ENCODE data around the gene PTPN13.

Gene PTPN13

DNA sequence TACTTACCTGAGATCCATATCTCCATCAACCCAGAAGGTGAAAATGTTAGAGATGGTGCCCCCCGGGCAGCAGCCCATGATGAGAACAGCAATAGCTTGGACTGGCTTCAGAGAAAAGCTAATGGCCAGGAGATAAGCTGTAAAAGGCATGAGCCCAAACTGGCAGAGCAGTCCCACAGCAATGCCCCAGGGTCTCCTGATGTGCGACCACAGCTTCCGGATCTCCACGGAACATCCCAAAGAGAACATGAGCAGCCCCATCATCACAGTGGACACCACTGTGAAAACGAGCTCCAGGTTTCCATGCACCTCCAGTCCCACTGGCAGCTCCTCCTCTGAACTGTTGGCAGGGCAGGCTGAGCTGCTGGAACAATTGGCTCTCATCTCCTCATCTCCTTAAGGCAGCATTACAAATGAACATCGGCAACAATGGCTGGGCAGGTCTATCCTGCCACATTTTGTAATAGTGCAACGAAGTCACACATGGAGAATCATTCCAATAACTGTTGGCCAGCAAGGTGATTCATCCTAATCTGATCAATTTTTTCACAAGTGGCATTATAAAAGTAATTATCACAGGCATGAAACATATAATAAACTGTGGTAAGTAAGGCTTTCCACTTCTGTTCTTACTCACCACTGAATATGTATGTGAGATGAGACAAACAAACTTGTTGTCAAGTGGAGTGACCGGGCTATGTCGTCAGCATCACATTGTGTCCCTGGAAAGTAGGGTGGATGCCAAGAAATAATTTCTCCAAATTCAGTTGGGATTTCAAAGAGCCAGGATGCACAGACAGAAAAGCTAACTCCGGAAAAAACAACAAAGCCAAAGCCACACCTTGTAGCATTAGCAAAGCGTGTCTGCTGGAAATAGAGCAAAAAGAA, 254.9 kb downstream of the PTPN13 start, which contains the start of gene SLC10A6:
Gene SLC10A6, minus strand, starts transcription at position 653 of the 888 bp plus-strand sequence. Its CDS starts 269 bp downstream, at position 384.
- TF ChIP-seq, protein P1, sequence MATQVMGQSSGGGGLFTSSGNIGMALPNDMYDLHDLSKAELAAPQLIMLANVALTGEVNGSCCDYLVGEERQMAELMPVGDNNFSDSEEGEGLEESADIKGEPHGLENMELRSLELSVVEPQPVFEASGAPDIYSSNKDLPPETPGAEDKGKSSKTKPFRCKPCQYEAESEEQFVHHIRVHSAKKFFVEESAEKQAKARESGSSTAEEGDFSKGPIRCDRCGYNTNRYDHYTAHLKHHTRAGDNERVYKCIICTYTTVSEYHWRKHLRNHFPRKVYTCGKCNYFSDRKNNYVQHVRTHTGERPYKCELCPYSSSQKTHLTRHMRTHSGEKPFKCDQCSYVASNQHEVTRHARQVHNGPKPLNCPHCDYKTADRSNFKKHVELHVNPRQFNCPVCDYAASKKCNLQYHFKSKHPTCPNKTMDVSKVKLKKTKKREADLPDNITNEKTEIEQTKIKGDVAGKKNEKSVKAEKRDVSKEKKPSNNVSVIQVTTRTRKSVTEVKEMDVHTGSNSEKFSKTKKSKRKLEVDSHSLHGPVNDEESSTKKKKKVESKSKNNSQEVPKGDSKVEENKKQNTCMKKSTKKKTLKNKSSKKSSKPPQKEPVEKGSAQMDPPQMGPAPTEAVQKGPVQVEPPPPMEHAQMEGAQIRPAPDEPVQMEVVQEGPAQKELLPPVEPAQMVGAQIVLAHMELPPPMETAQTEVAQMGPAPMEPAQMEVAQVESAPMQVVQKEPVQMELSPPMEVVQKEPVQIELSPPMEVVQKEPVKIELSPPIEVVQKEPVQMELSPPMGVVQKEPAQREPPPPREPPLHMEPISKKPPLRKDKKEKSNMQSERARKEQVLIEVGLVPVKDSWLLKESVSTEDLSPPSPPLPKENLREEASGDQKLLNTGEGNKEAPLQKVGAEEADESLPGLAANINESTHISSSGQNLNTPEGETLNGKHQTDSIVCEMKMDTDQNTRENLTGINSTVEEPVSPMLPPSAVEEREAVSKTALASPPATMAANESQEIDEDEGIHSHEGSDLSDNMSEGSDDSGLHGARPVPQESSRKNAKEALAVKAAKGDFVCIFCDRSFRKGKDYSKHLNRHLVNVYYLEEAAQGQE (IDR thresholded peaks at IDR 0.05; ENCODE audit: insufficient read depth in 1 of 2, low read depth in 2 of 2, low read length in 2 of 2) = no peak
- TF ChIP-seq FOXP2 (optimal IDR thresholded peaks at IDR 0.05; ENCODE audit: borderline replicate concordance, extremely low read depth, extremely low read length, insufficient read depth) = no peak
- TF ChIP-seq TAF1 (IDR thresholded peaks at IDR 0.05; ENCODE audit: borderline replicate concordance, insufficient read depth, low read length) = no peak
- TF ChIP-seq SIN3A (IDR thresholded peaks at IDR 0.05; ENCODE audit: borderline replicate concordance, insufficient read depth, low read length) = no peak

DNA sequence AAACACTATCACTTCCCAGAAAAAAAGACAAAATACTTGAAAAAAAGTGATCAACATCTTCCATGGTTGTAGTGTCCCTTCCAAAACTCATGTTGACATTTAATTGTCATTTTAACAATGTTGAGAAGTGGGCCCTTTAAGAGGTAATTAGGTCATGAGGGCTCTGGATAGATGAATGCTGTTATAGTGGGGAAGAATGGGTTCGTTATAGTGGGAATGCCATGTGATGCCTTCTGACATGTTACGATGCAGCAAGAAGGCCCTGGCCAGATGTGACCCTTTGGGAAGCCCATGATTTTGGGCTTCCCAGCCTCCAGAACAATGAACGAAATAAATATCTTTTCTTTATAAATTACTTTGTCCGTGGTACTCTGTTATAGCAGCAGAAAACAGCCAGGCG, 259.1 kb downstream of the PTPN13 start:
- TF ChIP-seq POLR2AphosphoS5 (IDR thresholded peaks at IDR 0.05; ENCODE audit: low read depth, low read length) (no peak), FOXP2 (optimal IDR thresholded peaks at IDR 0.05; ENCODE audit: borderline replicate concordance, extremely low read depth, extremely low read length, insufficient read depth) (no peak), SIN3A (IDR thresholded peaks at IDR 0.05; ENCODE audit: borderline replicate concordance, insufficient read depth, low read length) (no peak), TAF1 (IDR thresholded peaks at IDR 0.05; ENCODE audit: borderline replicate concordance, insufficient read depth, low read length) (no peak)
- TF ChIP-seq, protein P1 (IDR thresholded peaks at IDR 0.05; ENCODE audit: insufficient read depth in 1 of 2, low read depth in 2 of 2, low read length in 2 of 2) = no peak

DNA sequence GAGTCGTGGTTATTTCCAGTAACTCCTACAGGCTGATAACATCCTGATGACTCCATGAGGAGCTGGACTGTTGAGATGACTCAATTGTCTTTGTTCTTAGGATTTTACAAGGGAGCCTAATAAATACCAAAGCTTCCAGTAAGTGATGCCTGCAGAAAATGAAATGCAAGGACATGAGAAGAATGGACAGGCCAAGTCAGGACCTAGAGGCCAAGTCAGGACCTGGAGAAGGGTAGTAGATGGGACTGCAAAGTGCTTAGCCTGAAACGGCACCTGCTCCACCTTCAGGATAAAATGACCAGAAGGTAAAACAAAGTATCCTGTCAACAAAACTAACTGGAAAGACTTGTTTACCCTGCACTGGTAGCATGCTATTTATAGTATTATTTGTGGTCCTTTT, 261.5 kb downstream of the PTPN13 start:
- TF ChIP-seq TAF1 (IDR thresholded peaks at IDR 0.05; ENCODE audit: borderline replicate concordance, insufficient read depth, low read length) = no peak
- TF ChIP-seq FOXP2 (optimal IDR thresholded peaks at IDR 0.05; ENCODE audit: borderline replicate concordance, extremely low read depth, extremely low read length, insufficient read depth) = no peak
- no peak for TF ChIP-seq POLR2AphosphoS5 (IDR thresholded peaks at IDR 0.05; ENCODE audit: low read depth, low read length)
- TF ChIP-seq, protein P1 (IDR thresholded peaks at IDR 0.05; ENCODE audit: insufficient read depth in 1 of 2, low read depth in 2 of 2, low read length in 2 of 2) = no peak
- TF ChIP-seq SIN3A (IDR thresholded peaks at IDR 0.05; ENCODE audit: borderline replicate concordance, insufficient read depth, low read length) = no peak

DNA sequence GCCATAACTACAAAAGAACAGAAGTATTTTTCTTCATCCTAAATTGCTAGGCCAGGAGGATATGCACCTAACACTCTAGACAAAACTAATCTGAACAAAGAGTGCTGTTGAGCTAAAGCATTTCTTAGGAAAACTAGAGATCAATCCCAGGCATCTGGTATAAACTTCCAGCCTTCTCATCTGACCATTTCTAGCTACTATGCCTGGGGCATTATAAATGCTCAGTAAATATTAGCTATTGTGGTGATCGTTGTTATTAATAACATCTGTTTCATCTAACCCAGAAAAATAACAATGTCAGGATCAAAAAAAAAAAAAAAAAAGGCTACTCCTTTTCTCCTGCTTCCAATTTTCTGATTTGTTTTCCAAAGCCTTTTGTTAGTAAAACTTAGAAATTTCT, 262.8 kb downstream of the PTPN13 start:
- TF ChIP-seq POLR2AphosphoS5 (IDR thresholded peaks at IDR 0.05; ENCODE audit: low read depth, low read length) (no peak), FOXP2 (optimal IDR thresholded peaks at IDR 0.05; ENCODE audit: borderline replicate concordance, extremely low read depth, extremely low read length, insufficient read depth) (no peak), TAF1 (IDR thresholded peaks at IDR 0.05; ENCODE audit: borderline replicate concordance, insufficient read depth, low read length) (no peak), SIN3A (IDR thresholded peaks at IDR 0.05; ENCODE audit: borderline replicate concordance, insufficient read depth, low read length) (no peak)
- TF ChIP-seq, protein P1 (IDR thresholded peaks at IDR 0.05; ENCODE audit: insufficient read depth in 1 of 2, low read depth in 2 of 2, low read length in 2 of 2) = no peak
